ENCODE data around the gene TAS2R60. TPM values are rescaled to one million over a fixed set of nuclear protein-coding genes. Genes with fewer than 3 reads are reported as not detected.

Gene TAS2R60
- total and polyA plus RNA-seq, 9 of the 15 experiments (the other 6 are each of a cell fraction or from before 2014, with no cell fraction given) = 0.08 TPM; not detected in 8

DNA sequence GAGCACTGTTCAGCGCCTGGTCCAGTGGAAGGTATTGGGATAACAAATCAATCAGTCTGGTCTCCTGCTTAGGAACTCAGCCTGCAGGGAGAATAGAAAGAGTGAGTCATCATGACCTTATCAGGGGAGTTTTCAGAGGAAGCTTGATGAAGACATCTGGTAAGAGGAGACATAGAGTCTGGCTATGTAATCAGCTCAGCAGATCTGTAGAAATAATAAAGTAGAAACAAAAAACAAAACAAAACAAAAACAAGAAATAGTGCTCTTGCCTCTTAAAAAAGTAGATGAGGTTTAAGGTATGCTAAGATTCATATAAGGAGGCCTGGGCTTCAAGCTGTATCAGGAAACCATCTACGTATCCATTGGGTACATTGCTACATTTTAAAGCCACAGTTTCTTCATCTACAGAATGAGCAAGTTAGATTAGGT lies 48.8 kb downstream of the TAS2R60 start (continued):
- TF ChIP-seq, protein P1, sequence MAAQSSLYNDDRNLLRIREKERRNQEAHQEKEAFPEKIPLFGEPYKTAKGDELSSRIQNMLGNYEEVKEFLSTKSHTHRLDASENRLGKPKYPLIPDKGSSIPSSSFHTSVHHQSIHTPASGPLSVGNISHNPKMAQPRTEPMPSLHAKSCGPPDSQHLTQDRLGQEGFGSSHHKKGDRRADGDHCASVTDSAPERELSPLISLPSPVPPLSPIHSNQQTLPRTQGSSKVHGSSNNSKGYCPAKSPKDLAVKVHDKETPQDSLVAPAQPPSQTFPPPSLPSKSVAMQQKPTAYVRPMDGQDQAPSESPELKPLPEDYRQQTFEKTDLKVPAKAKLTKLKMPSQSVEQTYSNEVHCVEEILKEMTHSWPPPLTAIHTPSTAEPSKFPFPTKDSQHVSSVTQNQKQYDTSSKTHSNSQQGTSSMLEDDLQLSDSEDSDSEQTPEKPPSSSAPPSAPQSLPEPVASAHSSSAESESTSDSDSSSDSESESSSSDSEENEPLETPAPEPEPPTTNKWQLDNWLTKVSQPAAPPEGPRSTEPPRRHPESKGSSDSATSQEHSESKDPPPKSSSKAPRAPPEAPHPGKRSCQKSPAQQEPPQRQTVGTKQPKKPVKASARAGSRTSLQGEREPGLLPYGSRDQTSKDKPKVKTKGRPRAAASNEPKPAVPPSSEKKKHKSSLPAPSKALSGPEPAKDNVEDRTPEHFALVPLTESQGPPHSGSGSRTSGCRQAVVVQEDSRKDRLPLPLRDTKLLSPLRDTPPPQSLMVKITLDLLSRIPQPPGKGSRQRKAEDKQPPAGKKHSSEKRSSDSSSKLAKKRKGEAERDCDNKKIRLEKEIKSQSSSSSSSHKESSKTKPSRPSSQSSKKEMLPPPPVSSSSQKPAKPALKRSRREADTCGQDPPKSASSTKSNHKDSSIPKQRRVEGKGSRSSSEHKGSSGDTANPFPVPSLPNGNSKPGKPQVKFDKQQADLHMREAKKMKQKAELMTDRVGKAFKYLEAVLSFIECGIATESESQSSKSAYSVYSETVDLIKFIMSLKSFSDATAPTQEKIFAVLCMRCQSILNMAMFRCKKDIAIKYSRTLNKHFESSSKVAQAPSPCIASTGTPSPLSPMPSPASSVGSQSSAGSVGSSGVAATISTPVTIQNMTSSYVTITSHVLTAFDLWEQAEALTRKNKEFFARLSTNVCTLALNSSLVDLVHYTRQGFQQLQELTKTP (IDR thresholded peaks at IDR 0.05; ENCODE audit: low read depth in 1 of 2, partially characterized antibody in 2 of 2) = no peak
- no peak for TF ChIP-seq MYNN (IDR thresholded peaks at IDR 0.05)
- TF ChIP-seq MYNN (CRISPR knock-in tag; IDR thresholded peaks at IDR 0.05) = no peak
- TF ChIP-seq, protein P2, sequence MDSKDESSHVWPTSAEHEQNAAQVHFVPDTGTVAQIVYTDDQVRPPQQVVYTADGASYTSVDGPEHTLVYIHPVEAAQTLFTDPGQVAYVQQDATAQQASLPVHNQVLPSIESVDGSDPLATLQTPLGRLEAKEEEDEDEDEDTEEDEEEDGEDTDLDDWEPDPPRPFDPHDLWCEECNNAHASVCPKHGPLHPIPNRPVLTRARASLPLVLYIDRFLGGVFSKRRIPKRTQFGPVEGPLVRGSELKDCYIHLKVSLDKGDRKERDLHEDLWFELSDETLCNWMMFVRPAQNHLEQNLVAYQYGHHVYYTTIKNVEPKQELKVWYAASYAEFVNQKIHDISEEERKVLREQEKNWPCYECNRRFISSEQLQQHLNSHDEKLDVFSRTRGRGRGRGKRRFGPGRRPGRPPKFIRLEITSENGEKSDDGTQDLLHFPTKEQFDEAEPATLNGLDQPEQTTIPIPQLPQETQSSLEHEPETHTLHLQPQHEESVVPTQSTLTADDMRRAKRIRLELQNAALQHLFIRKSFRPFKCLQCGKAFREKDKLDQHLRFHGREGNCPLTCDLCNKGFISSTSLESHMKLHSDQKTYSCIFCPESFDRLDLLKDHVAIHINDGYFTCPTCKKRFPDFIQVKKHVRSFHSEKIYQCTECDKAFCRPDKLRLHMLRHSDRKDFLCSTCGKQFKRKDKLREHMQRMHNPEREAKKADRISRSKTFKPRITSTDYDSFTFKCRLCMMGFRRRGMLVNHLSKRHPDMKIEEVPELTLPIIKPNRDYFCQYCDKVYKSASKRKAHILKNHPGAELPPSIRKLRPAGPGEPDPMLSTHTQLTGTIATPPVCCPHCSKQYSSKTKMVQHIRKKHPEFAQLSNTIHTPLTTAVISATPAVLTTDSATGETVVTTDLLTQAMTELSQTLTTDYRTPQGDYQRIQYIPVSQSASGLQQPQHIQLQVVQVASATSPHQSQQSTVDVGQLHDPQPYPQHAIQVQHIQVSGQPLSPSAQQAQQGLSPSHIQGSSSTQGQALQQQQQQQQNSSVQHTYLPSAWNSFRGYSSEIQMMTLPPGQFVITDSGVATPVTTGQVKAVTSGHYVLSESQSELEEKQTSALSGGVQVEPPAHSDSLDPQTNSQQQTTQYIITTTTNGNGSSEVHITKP (IDR thresholded peaks at IDR 0.05; ENCODE audit: partially characterized antibody) = no peak
- 0 out of 2 replicates have a peak, but pooled peaks have one; percentile 44 for TF ChIP-seq ETV1 (tag; conservative IDR thresholded peaks at IDR 0.05; ENCODE audit: low read depth)
- peak; percentile 52; the same call in 1 of the 2 replicates for TF ChIP-seq CEBPB (tag; IDR thresholded peaks at IDR 0.05)
- no peak for TF ChIP-seq KDM5B (IDR thresholded peaks at IDR 0.05; ENCODE audit: insufficient replicate concordance, low read depth, low read length)
- peak; percentile 54; the same call in 1 of the 2 replicates for TF ChIP-seq TAL1 (IDR thresholded peaks at IDR 0.05)
- no peak for TF ChIP-seq GATA2 (CRISPR knock-in tag; IDR thresholded peaks at IDR 0.05)
- no peak for TF ChIP-seq ZNF143 (CRISPR knock-in tag; IDR thresholded peaks at IDR 0.05)
- no peak for TF ChIP-seq KLF1 (tag; IDR thresholded peaks at IDR 0.05)
- TF ChIP-seq CBX5 (IDR thresholded peaks at IDR 0.05; ENCODE audit: borderline replicate concordance, low read depth) = no peak
- TF ChIP-seq ZNF41 (CRISPR knock-in tag; conservative IDR thresholded peaks at IDR 0.05) = no peak
- TF ChIP-seq, protein P3, sequence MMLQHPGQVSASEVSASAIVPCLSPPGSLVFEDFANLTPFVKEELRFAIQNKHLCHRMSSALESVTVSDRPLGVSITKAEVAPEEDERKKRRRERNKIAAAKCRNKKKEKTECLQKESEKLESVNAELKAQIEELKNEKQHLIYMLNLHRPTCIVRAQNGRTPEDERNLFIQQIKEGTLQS (IDR thresholded peaks at IDR 0.05) = peak; percentile 96
- TF ChIP-seq, protein P3 (CRISPR knock-in tag; conservative IDR thresholded peaks at IDR 0.05) = no peak
- TF ChIP-seq, protein P4, sequence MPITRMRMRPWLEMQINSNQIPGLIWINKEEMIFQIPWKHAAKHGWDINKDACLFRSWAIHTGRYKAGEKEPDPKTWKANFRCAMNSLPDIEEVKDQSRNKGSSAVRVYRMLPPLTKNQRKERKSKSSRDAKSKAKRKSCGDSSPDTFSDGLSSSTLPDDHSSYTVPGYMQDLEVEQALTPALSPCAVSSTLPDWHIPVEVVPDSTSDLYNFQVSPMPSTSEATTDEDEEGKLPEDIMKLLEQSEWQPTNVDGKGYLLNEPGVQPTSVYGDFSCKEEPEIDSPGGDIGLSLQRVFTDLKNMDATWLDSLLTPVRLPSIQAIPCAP (CRISPR knock-in tag; IDR thresholded peaks at IDR 0.05; ENCODE audit: borderline replicate concordance) = no peak
